ENCODE data around the gene GSTA2.
"Not testable (repeated sequence)": the region's sequence is repeated elsewhere in the genome, so short reads cannot be mapped to it uniquely, and the experiment has no call there.

The GSTA2 gene

DNA sequence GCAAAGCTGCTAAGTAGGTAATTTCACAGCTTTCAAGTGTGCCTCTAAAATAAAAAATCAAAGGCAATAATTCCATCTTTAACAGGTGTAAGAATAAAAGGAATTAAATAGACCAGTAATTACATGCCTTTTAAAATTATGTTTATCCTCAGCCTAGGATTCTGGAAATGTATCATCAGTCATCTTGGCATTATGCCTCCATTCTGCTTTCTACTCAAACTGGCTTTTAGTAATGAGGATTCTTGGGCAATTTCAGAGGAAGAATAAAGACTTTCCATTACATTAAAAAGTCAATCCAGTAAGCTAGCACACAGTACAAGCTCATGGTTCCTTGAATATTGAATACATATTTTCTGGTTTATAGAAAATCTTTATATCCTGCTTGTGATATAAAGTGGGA lies 44.7 kb downstream of the GSTA2 start:
- Histone ChIP-seq H3K27ac (no peak overlapping the region), H3K27me3 (replicated peaks) (no peaks in the 10 kb centered on the region), H3K4me3 (ENCODE audit: low read depth, low read length) (no peak overlapping the region), H3K36me3 (replicated peaks) (no peaks in the 10 kb centered on the region)
- in situ Hi-C loops (cut with HindIII; ENCODE audit: low pct_ligation_motif_present, low sequenced_read_pairs), result no loop called here
- DNase-seq, result no peak
- TF ChIP-seq, protein P1, sequence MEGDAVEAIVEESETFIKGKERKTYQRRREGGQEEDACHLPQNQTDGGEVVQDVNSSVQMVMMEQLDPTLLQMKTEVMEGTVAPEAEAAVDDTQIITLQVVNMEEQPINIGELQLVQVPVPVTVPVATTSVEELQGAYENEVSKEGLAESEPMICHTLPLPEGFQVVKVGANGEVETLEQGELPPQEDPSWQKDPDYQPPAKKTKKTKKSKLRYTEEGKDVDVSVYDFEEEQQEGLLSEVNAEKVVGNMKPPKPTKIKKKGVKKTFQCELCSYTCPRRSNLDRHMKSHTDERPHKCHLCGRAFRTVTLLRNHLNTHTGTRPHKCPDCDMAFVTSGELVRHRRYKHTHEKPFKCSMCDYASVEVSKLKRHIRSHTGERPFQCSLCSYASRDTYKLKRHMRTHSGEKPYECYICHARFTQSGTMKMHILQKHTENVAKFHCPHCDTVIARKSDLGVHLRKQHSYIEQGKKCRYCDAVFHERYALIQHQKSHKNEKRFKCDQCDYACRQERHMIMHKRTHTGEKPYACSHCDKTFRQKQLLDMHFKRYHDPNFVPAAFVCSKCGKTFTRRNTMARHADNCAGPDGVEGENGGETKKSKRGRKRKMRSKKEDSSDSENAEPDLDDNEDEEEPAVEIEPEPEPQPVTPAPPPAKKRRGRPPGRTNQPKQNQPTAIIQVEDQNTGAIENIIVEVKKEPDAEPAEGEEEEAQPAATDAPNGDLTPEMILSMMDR (IDR thresholded peaks at IDR 0.05; ENCODE audit: low read depth, low read length, missing control alignments), result no peak

DNA sequence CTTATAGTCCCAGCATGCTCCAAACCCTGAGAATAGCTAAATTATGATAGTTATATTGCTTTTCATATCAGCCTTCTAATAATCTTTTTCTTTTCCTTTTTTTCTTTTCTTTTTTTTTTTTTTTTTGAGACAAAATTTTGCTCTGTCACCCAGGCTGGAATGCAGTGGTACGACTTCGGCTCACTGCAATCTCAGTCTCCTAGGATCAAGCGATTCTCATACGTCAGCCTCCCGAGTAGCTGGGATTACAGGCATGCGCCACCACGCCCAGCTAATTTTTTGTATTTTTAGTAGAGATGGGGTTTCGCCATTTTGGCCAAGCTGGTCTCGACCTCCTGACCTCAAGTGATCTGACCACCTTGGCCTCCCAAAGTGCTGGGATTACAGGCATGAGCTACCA lies 48.5 kb downstream of the GSTA2 start:
- H3K27ac ChIP-seq; DNase-seq; in situ Hi-C loops (cut with HindIII; ENCODE audit: low pct_ligation_motif_present, low sequenced_read_pairs); H3K36me3 ChIP-seq (replicated peaks); H3K27me3 ChIP-seq (replicated peaks); H3K4me3 ChIP-seq (ENCODE audit: low read depth, low read length): not testable (repeated sequence)

GRCh38 chr6:52712136-52712535 lies 51.1 kb downstream of the GSTA2 start:
- no peaks in the 10 kb centered on the region for H3K27me3 ChIP-seq (replicated peaks)
- TF ChIP-seq, protein P1 (IDR thresholded peaks at IDR 0.05; ENCODE audit: low read depth, low read length, missing control alignments), result no peak
- H3K36me3 ChIP-seq (replicated peaks), result no peaks in the 10 kb centered on the region
- H3K4me3 ChIP-seq (ENCODE audit: low read depth, low read length), result no peak overlapping the region
- in situ Hi-C loops (cut with HindIII; ENCODE audit: low pct_ligation_motif_present, low sequenced_read_pairs), result no loop called here
- DNase-seq, result no peak
- H3K27ac ChIP-seq, result no peak overlapping the region

DNA sequence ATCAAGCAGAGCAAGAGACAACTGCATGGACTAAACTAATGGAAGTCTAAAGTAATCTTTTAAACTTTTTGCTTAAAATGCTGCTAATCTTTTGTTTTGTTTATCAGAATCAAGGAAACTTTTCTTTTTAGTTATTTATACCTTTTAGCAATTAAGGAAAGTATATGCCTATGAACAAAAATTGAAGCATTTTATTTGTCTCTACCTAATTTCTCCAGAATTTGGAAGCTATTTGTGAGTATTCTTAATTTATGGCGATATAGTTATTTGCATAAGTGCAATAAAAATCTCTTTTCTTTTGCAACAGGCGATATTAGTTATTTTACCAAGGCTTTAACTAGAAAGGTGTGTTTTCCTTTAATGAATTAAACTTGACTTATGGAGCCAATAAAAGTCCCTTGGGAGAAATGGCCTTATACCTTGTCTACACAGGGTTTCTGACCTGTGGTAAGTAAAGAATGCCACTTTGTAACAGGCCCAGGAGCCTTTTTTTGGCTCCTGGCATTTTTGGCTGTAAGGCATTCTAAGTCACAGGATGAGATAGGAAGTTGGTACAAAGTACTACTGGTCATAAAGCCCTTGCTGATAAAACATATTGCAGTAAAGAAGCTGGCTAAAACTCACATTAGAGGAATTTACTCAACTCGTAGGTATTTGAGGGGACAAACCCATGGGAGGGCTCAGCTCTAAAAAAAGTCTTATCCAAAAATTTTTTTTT lies 55.2 kb downstream of the GSTA2 start:
- Histone ChIP-seq H3K36me3 (replicated peaks) (no peaks in the 10 kb centered on the region), H3K27me3 (replicated peaks) (peaks cover 2% of the 10 kb centered on the region), H3K27ac (no peak overlapping the region), H3K4me3 (ENCODE audit: low read depth, low read length) (no peak overlapping the region)
- TF ChIP-seq, protein P1 (IDR thresholded peaks at IDR 0.05; ENCODE audit: low read depth, low read length, missing control alignments), result no peak
- DNase-seq, result no peak
- in situ Hi-C loops (cut with HindIII; ENCODE audit: low pct_ligation_motif_present, low sequenced_read_pairs), result no loop called here

DNA sequence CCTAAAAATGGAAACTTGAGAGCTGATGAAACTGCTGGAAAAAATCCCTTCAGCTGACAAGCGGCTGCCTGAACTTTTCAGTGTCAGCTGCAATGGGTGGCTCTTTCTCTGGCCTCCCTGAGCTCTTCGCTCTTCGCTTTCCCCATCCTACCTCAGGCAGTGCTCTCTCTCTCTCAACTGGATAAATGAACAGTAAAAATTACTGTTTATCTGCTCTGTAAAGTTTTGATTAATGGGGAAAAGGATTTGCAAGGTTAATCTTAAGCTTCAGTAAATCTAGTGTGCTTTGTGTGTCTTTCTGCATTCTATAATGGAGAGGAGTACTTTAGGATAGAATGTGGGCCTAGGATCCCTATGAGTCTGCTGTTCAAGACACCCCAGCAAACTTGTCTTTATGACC lies 57.3 kb downstream of the GSTA2 start:
- TF ChIP-seq, protein P1 (IDR thresholded peaks at IDR 0.05; ENCODE audit: low read depth, low read length, missing control alignments), result no peak
- no peak overlapping the region for H3K4me3 ChIP-seq (ENCODE audit: low read depth, low read length)
- no peak overlapping the region for H3K27ac ChIP-seq
- in situ Hi-C loops (cut with HindIII; ENCODE audit: low pct_ligation_motif_present, low sequenced_read_pairs), result no loop called here
- DNase-seq, result no peak
- H3K27me3 ChIP-seq (replicated peaks), result peaks cover 2% of the 10 kb centered on the region
- H3K36me3 ChIP-seq (replicated peaks), result no peaks in the 10 kb centered on the region

DNA sequence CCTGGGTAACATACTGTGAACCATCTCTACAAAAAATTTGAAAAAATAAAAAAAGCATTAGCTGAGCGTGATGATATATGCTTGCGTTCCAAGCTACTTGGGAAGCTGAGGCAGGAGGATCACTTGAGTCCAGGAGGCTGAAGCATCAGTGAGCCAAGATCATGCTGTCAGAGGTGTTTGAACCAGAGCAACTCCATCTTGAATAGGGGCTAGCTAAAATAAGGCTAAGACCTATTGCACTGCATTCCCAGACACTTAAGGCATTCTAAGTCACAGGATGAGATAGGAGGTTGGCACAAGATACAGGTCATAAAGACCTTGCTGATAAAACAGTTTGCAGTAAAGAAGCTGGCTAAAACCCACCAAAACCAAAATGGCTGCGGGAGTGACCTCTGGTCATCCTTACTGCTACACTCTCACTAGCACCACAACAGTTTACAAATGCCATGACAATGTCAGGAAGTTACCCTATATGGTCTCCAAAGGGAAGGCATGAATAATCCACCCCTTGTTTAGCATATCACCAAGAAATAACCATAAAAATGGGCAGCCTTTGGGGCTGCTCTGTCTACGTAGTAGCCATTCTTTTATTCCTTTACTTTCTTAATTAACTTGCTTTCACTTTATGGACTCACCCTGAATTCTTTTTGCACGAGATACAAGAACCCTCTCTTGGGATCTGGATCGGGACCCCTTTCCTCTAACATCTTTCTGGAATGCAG lies 58.3 kb downstream of the GSTA2 start:
- in situ Hi-C loops (cut with HindIII; ENCODE audit: low pct_ligation_motif_present, low sequenced_read_pairs); H3K27ac ChIP-seq; H3K4me3 ChIP-seq (ENCODE audit: low read depth, low read length); H3K27me3 ChIP-seq (replicated peaks); H3K36me3 ChIP-seq (replicated peaks); DNase-seq: not testable (repeated sequence)

Data from brain microvascular endothelial cell (primary cell).